GM23248 (cell line): ENCODE data around the gene OR10Z1.

Source experiments
- EZH2 ChIP-seq: fragments of 200-600 bp; sonication (generic); IDR thresholded peaks from 2 replicates; pipeline ENCODE4 v1.6.1; 2018; ENCODE audit warnings: antibody characterized with exemption, mild to moderate bottlenecking; ENCODE audit not compliant: insufficient read depth, poor library complexity, severe bottlenecking
- EZH2phosphoT487 ChIP-seq: fragments of 200-600 bp; sonication (generic); IDR thresholded peaks from 2 replicates; pipeline ENCODE4 v1.6.1; 2018; ENCODE audit warnings: antibody characterized with exemption, moderate library complexity, mild to moderate bottlenecking, low read depth; ENCODE audit not compliant: insufficient read depth

GRCh38 chr1:158577561-158577960 is 27.5 kb upstream of the OR10Z1 start:
- TF ChIP-seq EZH2 = no peak
- TF ChIP-seq EZH2phosphoT487 = no peak
